HG03175 (cell line): ENCODE measurements around the gene ANXA3.
"Not testable (repeated sequence)": the region's sequence is repeated elsewhere in the genome, so short reads cannot be mapped to it uniquely, and the experiment has no call there.

Experiments used
- ATAC-seq: cut with Tn5 transposase; IDR thresholded peaks from one replicate; pipeline ENCODE4 v1.9.1; 2021; ENCODE audit warnings: mild to moderate bottlenecking, moderate library complexity; ENCODE audit not compliant: unreplicated experiment

Gene ANXA3

DNA sequence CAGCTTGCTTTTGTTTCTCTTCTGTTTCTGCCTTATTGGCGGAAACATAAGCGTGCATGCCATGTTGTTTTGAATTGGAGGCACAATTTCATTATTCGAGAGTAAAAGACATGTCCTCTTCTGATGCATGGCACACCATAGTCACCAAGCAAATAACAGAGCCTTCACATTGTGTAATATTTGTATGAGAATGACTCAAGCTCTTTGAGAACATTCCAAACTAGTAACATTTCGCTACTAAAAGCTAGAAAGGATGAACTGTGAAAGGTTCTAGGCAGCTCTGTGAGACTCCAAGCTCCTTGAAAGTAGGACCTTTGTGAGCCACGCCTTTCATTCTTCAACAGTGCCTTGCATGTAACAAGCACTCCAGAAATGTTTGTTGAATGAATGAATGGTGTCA lies 9.2 kb upstream of the ANXA3 start:
- no peak for ATAC-seq

DNA sequence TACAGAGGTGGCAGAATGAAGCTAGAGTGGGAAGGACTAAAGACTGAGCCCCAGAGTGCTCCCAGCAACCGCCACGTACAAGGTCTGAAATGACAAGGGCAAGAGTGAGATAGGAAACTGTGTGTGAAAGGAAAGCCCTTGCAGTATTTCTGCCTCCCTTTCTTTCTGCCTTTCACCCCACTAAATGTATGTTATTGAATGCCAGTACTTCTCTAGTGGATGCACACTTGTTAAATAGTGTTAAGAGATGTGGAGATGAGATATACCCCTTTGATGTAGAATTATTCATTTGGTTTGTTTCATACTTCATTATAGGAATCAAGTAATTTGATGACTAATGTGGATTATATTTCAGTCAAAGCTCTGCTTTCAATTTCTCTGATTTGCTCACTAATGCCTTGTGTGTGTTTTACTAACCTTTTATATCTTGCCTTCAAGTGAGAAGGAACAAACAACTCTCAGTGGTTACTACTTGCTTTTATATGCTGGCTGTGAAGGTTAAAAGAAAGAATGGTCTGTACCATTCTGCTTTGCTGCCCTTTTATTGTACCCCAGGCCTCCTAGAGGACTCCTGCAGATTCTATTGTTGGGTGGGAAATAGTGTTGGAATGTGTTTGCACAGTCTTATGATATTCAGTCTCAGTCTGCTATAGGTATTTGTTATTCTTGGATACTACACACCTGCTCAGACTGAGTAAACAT lies 8.0 kb upstream of the ANXA3 start:
- ATAC-seq = no peak

DNA sequence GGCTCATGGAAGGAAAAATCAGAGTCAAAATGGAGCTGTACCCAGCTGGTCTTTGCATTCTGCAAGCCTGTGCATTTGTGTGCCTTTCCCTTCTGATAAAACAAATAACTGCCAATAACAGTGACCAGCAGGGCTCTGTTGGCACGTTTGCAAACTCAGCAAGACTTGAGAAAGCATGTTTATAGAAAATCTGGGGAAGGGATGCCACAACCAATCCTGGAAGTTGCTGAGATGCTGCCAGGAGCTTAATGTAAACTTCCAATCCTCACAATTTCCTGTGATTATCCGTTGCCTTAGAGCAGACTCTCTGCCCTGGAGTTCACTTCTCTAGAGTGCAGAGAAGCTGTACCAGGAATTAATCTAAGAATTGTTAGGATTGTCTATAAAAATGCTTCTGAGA lies 6.9 kb upstream of the ANXA3 start:
- no peak for ATAC-seq

DNA sequence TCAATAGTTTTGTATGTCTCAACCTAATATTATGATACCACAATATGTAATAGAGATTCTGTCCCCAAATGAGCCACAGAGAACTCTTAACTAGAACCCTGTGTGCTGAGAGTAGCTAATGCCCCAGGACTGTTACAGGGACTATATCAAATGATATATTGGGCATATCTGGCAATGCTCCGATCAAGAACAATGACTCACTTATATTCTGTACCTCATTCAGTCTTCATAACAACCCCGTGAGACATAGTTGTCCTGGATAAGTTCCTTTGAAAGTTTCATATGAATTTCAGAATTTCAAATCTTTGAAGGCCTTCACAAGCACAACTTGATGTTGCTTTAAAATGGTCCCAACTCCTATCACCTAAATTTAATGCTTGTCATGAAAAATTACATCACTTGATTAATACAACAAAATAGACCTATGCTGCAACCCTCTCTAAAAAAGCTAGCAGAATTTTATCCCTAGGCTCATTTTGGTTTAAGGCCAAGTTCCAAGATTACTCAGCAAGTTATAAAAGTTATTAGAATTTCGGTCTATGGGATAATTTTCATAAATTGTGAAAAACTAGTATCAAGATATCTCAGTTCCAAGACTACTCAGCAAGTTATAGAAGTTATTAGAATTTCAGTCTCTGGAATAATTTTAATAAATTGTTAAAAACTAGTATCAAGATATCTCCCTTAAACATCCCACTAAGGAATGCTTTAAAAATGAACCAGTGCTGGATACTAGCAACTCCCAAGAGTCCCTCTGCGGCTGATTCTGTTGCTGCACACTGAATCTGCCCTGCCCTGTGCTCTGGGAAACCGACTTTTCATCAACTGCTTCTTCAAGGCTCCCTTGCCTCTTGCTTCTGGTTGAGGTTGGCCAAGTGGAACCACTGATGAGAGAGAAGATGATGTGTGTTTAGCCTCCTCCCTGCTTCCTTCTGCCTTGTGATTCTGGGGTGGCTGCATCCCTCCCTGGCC lies 6.0 kb upstream of the ANXA3 start:
- ATAC-seq = no peak

DNA sequence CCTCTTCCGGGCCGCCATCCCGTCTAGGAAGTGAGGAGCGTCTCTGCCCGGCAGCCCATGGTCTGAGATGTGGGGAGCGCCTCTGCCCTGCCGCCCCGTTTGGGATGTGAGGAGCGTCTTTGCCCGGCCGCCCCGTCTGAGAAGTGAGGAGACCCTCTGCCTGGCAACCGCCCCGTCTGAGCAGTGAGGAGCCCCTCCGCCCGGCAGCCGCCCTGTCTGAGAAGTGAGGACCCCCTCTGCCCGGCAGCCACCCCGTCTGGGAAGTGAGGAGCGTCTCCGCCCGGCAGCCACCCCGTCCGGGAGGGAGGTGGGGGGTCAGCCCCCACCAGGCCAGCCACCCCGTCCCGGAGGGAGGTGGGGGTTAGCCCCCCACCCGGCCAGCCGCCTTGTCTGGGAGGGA lies 3.7 kb upstream of the ANXA3 start:
- not testable (repeated sequence) for ATAC-seq

DNA sequence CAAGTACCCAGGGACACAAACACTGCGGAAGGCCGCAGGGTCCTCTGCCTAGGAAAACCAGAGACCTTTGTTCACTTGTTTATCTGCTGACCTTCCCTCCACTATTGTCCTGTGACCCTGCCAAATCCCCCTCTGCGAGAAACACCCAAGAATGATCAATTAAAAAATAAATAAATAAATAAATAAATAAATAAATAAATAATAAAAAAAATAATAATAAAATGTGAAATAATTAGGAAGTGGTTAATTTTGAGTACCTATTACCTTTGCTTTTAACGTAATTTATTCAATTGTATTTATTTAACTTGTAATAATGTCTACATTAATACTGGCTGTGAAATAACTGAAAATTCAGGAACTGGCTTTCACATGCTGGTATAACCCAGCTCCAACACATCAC lies 2.7 kb upstream of the ANXA3 start:
- not testable (repeated sequence) for ATAC-seq

DNA sequence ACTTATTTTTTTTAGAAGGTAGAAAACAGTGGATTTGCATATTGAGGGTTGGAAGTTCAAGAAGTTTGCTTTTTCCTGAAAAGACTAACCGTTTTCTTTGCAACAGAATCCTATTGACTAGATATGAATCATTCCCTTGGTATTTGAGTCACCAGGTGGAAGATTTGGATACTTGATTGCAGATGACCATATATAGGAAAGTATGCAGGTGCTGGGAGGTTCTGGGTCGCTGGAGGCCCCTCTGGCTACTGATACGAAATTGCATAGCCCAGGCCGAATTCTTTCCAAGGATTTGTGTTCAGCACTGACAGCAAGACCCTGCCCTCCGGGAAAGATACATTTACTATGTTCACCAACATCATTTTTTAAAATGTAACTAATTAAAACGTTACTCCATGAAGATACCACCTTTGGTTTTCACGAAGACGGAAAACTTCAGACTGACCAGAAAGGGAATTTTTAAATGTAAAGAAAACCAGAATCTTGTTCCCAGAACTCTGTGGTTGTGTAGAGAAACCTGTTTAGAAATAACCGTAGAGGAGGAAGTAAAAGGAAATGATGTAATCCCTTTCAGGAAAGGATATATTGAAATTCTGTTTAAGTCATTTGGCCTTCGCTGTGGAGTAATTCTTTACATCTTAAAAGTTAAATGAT lies 946 bp downstream of the ANXA3 start:
- no peak for ATAC-seq

DNA sequence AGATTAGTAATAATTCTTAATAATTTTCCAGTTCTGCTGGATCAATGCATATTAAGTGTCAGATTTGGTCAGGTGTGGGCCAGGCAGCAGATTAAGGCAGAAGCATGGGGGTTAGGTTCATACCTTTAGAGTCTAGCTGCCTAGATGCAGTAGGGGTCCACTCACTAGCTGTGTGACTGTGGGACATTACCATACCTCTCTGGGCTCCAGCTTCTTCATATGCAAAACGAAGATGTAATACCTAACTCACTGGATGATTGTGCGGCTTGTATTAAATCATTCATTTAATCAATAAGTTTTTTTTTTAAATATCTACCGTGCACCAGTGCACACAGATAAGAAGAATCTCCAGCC lies 1.4 kb downstream of the ANXA3 start:
- no peak for ATAC-seq

DNA sequence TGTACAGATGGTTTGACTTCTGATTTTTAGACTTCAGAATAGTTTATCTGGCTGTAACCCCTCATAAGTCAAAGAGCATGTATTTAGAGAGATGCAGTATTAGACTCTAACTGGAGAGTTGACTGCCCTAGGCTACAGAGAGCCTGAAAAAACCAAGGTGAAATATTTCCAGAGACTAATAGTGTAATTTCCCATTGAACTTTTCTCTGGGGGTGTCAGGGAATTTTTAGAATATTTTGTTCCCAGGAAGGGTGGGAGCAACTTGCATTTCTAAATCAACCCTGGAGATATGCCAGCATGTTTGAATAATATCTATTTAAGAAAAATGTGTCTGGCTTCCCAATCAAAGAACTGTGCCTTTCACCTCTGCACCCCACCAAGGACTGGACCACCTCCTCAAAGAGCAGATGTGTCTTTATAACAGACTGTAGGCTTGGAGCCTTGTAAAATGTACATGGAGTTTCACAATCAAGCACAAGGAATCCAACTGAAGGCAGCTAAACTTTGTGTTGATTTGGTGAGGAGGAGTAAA lies 2.0 kb downstream of the ANXA3 start:
- ATAC-seq = no peak

DNA sequence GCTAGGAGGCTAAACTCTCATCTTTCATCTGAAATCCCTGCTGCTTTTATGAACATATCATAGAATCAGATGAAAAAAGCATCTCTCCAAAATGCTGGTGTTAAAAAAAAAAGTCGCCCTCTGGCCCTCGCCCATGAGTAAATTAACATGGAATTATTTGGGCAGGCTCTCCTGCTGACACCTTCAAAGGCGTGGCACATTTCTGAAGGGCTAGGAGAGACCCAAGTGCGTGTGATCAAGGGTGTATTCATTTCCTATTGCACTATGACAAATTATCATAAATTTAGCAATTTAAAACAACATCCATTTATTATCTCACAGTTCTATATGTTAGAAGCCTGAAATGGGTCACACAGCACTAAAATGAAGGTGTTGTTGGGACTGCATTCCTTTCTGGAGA lies 5.1 kb downstream of the ANXA3 start:
- no peak for ATAC-seq

DNA sequence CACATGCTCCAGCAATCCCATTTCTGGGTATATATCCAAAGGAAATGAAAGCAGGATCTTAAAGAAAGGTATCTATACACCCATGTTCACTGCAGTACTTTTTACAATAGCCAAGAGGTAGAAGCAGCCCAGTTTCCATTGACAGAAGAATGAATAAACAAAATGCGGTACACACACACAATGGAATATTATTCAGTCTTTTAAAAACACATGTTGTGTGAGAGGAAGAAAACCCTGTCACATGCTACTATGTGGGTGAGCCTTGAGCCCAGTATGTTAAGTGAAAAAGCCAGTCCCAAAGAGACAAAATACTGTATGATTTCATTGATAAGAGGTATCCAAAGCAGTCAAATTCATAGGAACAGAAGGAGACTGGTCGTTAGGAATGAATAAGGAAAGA lies 6.3 kb downstream of the ANXA3 start:
- no peak for ATAC-seq

DNA sequence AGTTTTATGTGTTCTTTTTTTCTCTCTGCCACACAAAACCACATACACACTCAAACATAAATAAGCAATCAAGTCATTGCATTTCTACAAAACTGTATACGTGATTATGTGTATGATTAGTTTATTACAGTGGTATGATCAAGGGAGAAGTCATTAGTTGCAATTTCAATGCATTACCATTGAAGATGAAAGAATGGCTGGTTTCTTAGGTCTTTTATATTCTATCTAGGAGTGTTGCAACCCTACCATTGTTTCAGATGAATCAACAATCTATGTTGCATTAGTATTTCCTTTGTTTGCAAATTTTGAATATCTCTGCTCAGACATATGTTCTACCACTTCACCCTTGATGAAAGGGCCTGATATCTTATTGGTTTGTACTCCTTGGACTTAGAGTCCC lies 6.8 kb downstream of the ANXA3 start:
- no peak for ATAC-seq

DNA sequence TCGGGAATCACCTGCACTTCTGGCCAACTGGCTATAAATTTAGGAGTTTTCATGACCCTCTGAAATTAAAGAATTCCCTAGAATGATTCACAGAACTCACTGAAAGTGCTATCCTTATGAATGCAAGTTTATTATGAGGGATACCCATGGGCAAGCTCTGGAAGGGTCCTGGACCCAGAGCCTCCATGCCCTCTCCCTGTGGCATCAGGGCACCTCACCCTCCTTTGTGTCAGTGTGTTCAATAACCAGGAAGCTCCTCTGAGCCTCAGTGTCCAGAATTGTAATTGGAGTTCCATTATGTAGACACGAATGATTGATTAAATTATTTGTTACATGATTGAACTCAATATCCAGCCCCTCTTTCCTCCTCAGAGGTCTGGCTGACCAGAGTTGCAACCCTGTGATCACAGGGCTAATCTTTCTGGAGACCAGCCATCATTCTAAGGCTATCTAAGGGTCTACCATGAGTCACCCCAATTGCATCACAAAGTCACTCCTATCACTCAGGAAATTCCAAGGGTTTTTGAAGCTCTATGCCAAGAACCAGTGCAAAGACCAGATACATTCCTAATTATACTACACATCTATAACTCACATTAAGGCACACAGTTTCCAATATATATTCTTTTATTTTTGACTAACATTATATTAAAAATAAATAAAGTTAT lies 8.9 kb downstream of the ANXA3 start:
- ATAC-seq = no peak

DNA sequence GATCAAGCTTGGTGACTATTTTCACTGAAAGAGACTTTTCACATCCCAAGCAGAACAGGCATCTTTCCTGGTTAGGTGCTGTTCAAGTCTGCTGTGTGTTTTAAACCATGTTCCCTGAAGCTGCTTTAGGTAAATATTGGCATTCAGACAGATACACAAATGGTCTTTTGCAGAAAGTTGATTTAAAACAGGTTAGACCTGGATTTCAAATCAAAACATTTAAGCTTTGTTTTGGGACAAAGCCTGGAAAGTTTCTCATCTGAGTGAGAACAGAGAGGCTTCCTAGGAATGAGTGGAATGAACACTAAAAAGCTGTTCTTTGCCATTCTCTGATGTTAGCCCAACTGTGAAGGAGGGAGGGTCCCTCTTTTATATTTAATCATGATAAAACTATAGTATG lies 10.1 kb downstream of the ANXA3 start:
- ATAC-seq = no peak

DNA sequence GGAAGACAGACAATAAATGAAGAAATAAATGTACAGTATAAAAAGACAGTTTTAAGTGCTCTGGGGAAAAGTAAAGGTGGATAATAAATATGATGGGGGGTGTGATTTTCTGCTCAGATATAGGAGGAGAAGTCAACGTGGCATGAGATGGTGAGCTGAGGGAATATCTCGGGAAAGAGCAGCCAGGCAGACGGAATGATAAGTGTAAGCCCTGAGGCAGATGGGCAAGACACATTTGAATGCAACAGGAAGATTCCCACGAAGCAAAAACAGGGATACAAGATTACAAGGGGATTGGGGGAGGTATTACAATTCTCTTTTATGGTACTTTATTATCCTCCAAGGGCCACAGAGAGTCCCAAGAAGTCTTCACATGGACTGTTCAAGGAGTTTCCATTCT lies 11.1 kb downstream of the ANXA3 start:
- no peak for ATAC-seq

DNA sequence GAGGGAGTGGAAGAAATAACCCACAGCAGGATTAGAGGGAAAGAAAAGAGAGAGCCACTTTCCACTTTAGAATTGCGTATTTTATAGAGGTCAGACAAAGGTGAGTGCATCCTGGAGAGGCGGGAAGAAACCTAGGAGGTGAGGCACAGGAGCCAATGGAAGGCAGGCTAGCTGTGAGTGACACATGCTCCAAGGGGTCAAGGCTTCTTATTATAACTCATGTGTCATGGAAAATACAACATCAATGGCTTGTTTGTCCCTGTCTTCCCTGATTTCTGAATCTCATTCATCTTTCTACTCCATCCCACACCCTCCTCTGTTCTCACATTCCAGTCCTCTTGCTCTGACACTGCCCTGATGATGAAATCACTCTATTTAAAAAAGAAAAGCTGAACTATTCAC lies 14.4 kb downstream of the ANXA3 start:
- no peak for ATAC-seq

DNA sequence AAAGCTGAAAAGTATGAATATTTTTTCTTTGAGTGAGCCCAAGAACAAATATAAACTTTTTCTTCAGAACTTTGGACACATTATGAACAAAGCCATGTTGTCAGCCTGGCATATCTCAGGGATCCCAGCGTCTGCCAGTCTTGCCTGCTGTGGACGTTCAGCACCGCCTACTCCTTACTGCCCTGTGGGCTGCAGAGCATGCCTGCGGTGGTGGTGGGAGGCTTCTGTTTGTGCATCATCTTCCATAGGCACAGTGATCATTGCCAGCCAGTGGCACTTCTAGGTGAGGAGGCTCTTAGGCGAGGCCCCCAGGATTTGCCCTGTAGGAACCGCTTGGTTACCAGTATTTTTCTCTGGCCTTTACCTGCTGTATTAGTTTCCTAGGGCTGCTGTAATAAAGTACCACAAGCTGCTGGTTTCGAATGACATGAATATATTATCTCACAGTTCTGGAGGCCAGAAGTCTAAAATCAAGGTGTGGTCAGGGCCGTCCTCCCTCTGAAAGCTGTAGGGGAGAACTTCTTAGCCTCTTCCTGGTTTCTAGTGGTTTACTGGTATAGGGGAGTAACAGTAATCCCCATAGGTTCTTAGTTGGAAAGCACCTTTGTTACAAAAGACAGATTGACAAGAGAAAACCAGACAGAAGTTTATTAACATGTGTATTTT lies 15.4 kb downstream of the ANXA3 start:
- peak; percentile 49 for ATAC-seq

DNA sequence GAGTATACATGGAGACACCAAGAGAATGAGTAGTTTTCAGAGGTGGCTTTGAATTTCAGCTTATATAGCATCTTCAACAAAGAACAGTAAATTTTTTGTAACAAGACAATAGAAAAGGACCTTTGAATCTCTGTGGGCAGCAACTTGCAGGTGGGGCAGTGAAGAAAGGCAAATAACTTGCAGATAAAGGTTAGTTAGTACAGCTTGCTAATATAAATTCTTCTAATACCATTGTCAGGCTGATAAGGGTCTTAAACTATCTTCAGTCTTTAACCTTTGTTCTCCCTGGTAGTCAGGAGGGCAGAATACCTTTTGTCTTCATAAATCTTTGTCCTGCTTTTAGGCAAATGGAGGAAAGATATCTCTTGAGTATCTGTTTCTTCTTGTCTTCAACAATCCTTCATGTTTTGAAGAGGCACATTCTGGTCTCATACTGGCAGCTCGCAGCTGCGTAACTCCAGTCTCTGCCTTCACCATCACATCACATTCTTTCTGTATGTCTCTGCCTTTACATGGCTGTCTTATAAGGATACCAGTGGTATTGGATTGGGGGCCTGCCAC lies 16.0 kb downstream of the ANXA3 start:
- peak; percentile 8 for ATAC-seq

DNA sequence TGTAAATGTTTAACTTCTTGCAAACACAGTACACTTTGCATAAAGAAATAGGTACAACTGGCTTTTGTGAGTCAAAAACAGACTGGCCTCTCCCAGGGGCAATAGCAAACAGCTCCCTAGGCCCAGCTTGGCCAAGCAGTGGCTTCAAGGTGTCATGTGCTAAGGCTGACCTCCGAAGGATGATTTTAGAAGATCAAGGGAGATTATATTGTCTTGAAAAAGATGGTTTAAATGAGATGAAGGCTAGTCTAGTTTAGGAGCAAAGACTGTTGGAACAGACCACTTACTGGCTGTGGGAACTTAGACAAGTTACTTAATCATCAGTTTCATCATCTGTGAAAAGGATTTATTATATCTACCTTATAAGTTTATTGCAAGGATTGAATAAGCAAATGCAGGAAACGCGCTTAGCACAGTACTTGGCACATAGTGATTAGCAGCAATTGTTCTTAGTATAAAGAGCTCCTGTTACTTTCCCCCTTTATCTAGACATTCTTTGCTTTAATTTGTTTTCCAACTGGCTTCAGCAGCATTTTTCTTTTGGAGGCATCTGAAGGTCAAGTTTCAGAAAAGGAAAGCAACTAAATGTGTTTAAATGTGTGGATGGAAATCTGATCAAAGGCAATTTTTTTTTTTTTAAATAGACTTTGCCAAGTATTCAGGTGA lies 17.2 kb downstream of the ANXA3 start:
- ATAC-seq = peak; percentile 72
